Natural killer cell (primary cell): ENCODE measurements around the gene SORL1. TPM values are rescaled to one million over a fixed set of nuclear protein-coding genes. Genes with fewer than 3 reads are reported as not detected.

ENCODE experiments used
- ATAC-seq, 3 donors: fragments of 150-1000 bp in 2 of 3; fragments of 200-7000 bp in 1 of 3; cut with Tn5 transposase; 1 replicate in 1 of 3; 2 replicates in 2 of 3; pipeline ENCODE4 v1.10.0; 2021; ENCODE audit warnings: mild to moderate bottlenecking in 2 of 3, moderate library complexity in 2 of 3
- DNase-seq, 2 donors: peaks; one replicate each; pipeline versions ENCODE4 v3.0.0 to v3.0.0-alpha.2; 2013 to 2021; ENCODE audit warnings: mixed read lengths in 1 of 2
- H3K27ac ChIP-seq: one replicate; pipeline ENCODE4 v1.5.1; 2013; ENCODE audit warnings: mild to moderate bottlenecking, low read length
- H3K27me3 ChIP-seq: one replicate; pipeline ENCODE4 v1.6.1; 2013; ENCODE audit warnings: low read length; ENCODE audit not compliant: control insufficient read depth, insufficient read depth
- H3K36me3 ChIP-seq: one replicate; pipeline ENCODE4 v1.6.1; 2013; ENCODE audit warnings: low read length; ENCODE audit not compliant: control insufficient read depth, insufficient read depth
- H3K4me1 ChIP-seq: one replicate; pipeline ENCODE4 v1.6.1; 2013; ENCODE audit warnings: low read length; ENCODE audit not compliant: control insufficient read depth, insufficient read depth
- H3K4me3 ChIP-seq: one replicate; pipeline ENCODE4 v1.5.1; 2013; ENCODE audit warnings: low read length
- H3K9me3 ChIP-seq: one replicate; pipeline ENCODE4 v1.6.1; 2013; ENCODE audit warnings: low read length; ENCODE audit not compliant: control insufficient read depth, insufficient read depth
- H3K27ac Mint-ChIP-seq, 2 donors: one replicate each; pipeline ENCODE4 v1.8.0; 2022; ENCODE audit warnings: mild to moderate bottlenecking in 2 of 2, mixed read lengths in 2 of 2, moderate library complexity in 1 of 2
- H3K27me3 Mint-ChIP-seq, 2 donors: one replicate each; pipeline ENCODE4 v1.8.0; 2022; ENCODE audit warnings: low read depth in 2 of 2, mixed read lengths in 2 of 2
- H3K36me3 Mint-ChIP-seq: one replicate; pipeline ENCODE4 v1.8.0; 2022; ENCODE audit warnings: mixed read lengths
- H3K4me1 Mint-ChIP-seq, 2 donors: one replicate each; pipeline ENCODE4 v1.8.0; 2022; ENCODE audit warnings: mixed read lengths in 2 of 2
- H3K4me3 Mint-ChIP-seq: one replicate; pipeline ENCODE4 v1.8.0; 2022; ENCODE audit warnings: mild to moderate bottlenecking, moderate library complexity, mixed read lengths
- H3K9me3 Mint-ChIP-seq, 2 donors: one replicate each; pipeline ENCODE4 v1.8.0; 2022; ENCODE audit warnings: mixed read lengths in 2 of 2
- CTCF ChIP-seq: fragments of 200-600 bp; IDR thresholded peaks from one replicate; pipeline ENCODE4 v1.8.0; 2022; ENCODE audit warnings: antibody characterized with exemption
- WGBS: methylation state at CpG from one replicate; pipeline ENCODE4 v1.1.7; 2013; ENCODE audit warnings: missing lambda C conversion rate; ENCODE audit not compliant: insufficient coverage; 5-methylcytosine and 5-hydroxymethylcytosine counted together
- intact Hi-C: fragments of 100-400 bp; cut with micrococcal nuclease; formaldehyde crosslinking; loops from one replicate; pipeline ENCODE4 v1.14.2; 2022
- total RNA-seq, 4 donors: library from RNA; stranded (reverse); fragments of 120-200 nt in 1 of 4; gene quantifications; one replicate each; pipeline versions ENCODE4 v1.2.3 to v1.2.4, GENCODE V29; 2013 to 2022

SORL1 gene
- total RNA-seq, 3 donors from 2014 or later (not counting 1 experiment from before 2014, with no cell fraction given), result 386 to 519 (median 456) TPM

- no peaks in the 10 kb centered on the region for H3K27me3 Mint-ChIP-seq
- Histone ChIP-seq H3K4me3 (no peak overlapping the region), H3K27ac (no peak overlapping the region), H3K9me3 (no peaks in the 10 kb centered on the region), H3K27me3 (no peaks in the 10 kb centered on the region), H3K36me3 (peaks cover 98% of the 10 kb centered on the region), H3K4me1 (no peaks in the 10 kb centered on the region)
- H3K9me3 Mint-ChIP-seq, result no peaks in the 10 kb centered on the region
- WGBS, result 96% methylated on average over 9 of the region's 9 CpGs
- no peak for TF ChIP-seq CTCF
- no peak overlapping the region for H3K4me3 Mint-ChIP-seq
- no peaks in the 10 kb centered on the region for H3K4me1 Mint-ChIP-seq
- DNase-seq, result no peak
- ATAC-seq, result no peak
- H3K27ac Mint-ChIP-seq, result no peak overlapping the region
- peaks cover 62% of the 10 kb centered on the region for H3K36me3 Mint-ChIP-seq
- intact Hi-C loops, result no loop called here
Measured at GRCh38 chr11:121608545-121609098, 156.5 kb downstream of the SORL1 start.

- Mint-ChIP-seq H3K27me3 (no peaks in the 10 kb centered on the region), H3K9me3 (no peaks in the 10 kb centered on the region), H3K36me3 (peaks cover 70% of the 10 kb centered on the region), H3K27ac (peak overlapping the region; percentile 7 to 36), H3K4me1 (no peaks in the 10 kb centered on the region), H3K4me3 (no peak overlapping the region)
- Histone ChIP-seq H3K36me3 (peaks cover 98% of the 10 kb centered on the region), H3K9me3 (no peaks in the 10 kb centered on the region), H3K4me3 (no peak overlapping the region), H3K4me1 (no peaks in the 10 kb centered on the region), H3K27me3 (no peaks in the 10 kb centered on the region), H3K27ac (no peak overlapping the region)
- no peak for TF ChIP-seq CTCF
- DNase-seq (no peak), ATAC-seq (no peak)
- WGBS, result 96% methylated on average over 6 of the region's 6 CpGs
- intact Hi-C loops, result no loop called here
Measured at GRCh38 chr11:121610706-121611105, 158.6 kb downstream of the SORL1 start.

GRCh38 chr11:121611242-121611641 lies 159.1 kb downstream of the SORL1 start:
- Mint-ChIP-seq H3K27ac (peak overlapping the region; percentile 7 to 36), H3K9me3 (no peaks in the 10 kb centered on the region), H3K4me1 (peaks cover 0 to under 1% of the 10 kb centered on the region in 2 donors), H3K27me3 (no peaks in the 10 kb centered on the region), H3K4me3 (no peak overlapping the region), H3K36me3 (peaks cover 71% of the 10 kb centered on the region)
- Histone ChIP-seq H3K36me3 (peaks cover 98% of the 10 kb centered on the region), H3K27me3 (no peaks in the 10 kb centered on the region), H3K4me1 (no peaks in the 10 kb centered on the region), H3K27ac (no peak overlapping the region), H3K9me3 (no peaks in the 10 kb centered on the region), H3K4me3 (no peak overlapping the region)
- no peak for DNase-seq
- 96% methylated on average over 6 of the region's 6 CpGs for WGBS
- no peak for ATAC-seq
- intact Hi-C loops, result no loop called here
- no peak for TF ChIP-seq CTCF

GRCh38 chr11:121613724-121614123 lies 161.6 kb downstream of the SORL1 start:
- Mint-ChIP-seq H3K36me3 (peaks cover 74% of the 10 kb centered on the region), H3K9me3 (no peaks in the 10 kb centered on the region), H3K27ac (peak overlapping the region in 1 of 2 donors; percentile 68), H3K27me3 (no peaks in the 10 kb centered on the region), H3K4me3 (no peak overlapping the region), H3K4me1 (peaks cover 0 to 6% of the 10 kb centered on the region in 2 donors)
- WGBS, result 97% methylated on average over 3 of the region's 4 CpGs
- H3K4me3 ChIP-seq, result no peak overlapping the region
- H3K4me1 ChIP-seq, result no peaks in the 10 kb centered on the region
- H3K36me3 ChIP-seq, result peaks cover 97% of the 10 kb centered on the region
- no peak overlapping the region for H3K27ac ChIP-seq
- DNase-seq (no peak), ATAC-seq (no peak)
- no peaks in the 10 kb centered on the region for H3K9me3 ChIP-seq
- no peak for TF ChIP-seq CTCF
- intact Hi-C loops, result no loop called here
- no peaks in the 10 kb centered on the region for H3K27me3 ChIP-seq
